ENCODE results near the gene ZNF304. TPM values are rescaled to one million over a fixed set of nuclear protein-coding genes. Genes with fewer than 3 reads are reported as not detected.

Gene ZNF304
- total and polyA plus RNA-seq, 10 donors = 2.9 to 16.7 (median 12.2) TPM

GRCh38 chr19:57376151-57376550 lies 25.1 kb downstream of the ZNF304 start:
- H3K4me3 ChIP-seq = no peak overlapping the region
- 92 to 97% (median 96%) methylated on average over 6 of the region's 6 CpGs for WGBS, 5 donors
- H3K9me3 ChIP-seq = peaks cover 13 to 87% (median 74%) of the 10 kb centered on the region in 8 donors
- no peak for TF ChIP-seq POLR2A (IDR thresholded peaks at IDR 0.05)
- no peak for TF ChIP-seq CTCF (IDR thresholded peaks at IDR 0.05 in 8 of 11, conservative IDR thresholded peaks at IDR 0.05 in 3 of 11)
- TF ChIP-seq POLR2AphosphoS5 (IDR thresholded peaks at IDR 0.05) = no peak
- peaks cover 11 to 80% (median 65%) of the 10 kb centered on the region in 6 donors for H3K36me3 ChIP-seq
- no peak for DNase-seq
- no peaks in the 10 kb centered on the region for H3K27me3 ChIP-seq (replicated peaks in 1 of 7)
- H3K4me1 ChIP-seq = no peaks in the 10 kb centered on the region
- H3K27ac ChIP-seq = no peak overlapping the region
- intact Hi-C loops (cut with DNase I; ENCODE audit: low total_unique reads) = no loop called here

GRCh38 chr19:57377498-57378146 lies 26.6 kb downstream of the ZNF304 start:
- WGBS, 5 donors = 96 to 98% (median 96%) methylated on average over 3 of the region's 3 CpGs
- Histone ChIP-seq H3K36me3 (peaks cover 11 to 66% (median 52%) of the 10 kb centered on the region in 6 donors), H3K4me1 (no peaks in the 10 kb centered on the region), H3K27me3 (replicated peaks in 1 of 7) (no peaks in the 10 kb centered on the region), H3K27ac (no peak overlapping the region), H3K9me3 (peaks cover 13 to 92% (median 75%) of the 10 kb centered on the region in 8 donors), H3K4me3 (no peak overlapping the region)
- DNase-seq = no peak
- intact Hi-C loops (cut with DNase I; ENCODE audit: low total_unique reads) = no loop called here
- TF ChIP-seq CTCF (IDR thresholded peaks at IDR 0.05 in 8 of 11, conservative IDR thresholded peaks at IDR 0.05 in 3 of 11) (no peak), POLR2A (IDR thresholded peaks at IDR 0.05) (no peak), POLR2AphosphoS5 (IDR thresholded peaks at IDR 0.05) (no peak)

- Histone ChIP-seq H3K27me3 (replicated peaks in 1 of 7) (no peaks in the 10 kb centered on the region), H3K4me3 (no peak overlapping the region), H3K36me3 (peaks cover 5 to 33% (median 22%) of the 10 kb centered on the region in 6 donors), H3K9me3 (peaks cover 11 to 62% (median 52%) of the 10 kb centered on the region in 8 donors), H3K27ac (no peak overlapping the region), H3K4me1 (no peaks in the 10 kb centered on the region)
- intact Hi-C loops (cut with DNase I; ENCODE audit: low total_unique reads) = no loop called here
- no peak for DNase-seq
- no peak for TF ChIP-seq CTCF (IDR thresholded peaks at IDR 0.05 in 8 of 11, conservative IDR thresholded peaks at IDR 0.05 in 3 of 11)
- no peak for TF ChIP-seq POLR2AphosphoS5 (IDR thresholded peaks at IDR 0.05)
- no peak for TF ChIP-seq POLR2A (IDR thresholded peaks at IDR 0.05)
Observed at GRCh38 chr19:57380923-57381322, 29.9 kb downstream of the ZNF304 start.

- Histone ChIP-seq H3K4me3 (no peak overlapping the region), H3K4me1 (no peaks in the 10 kb centered on the region), H3K36me3 (peaks cover under 1 to 12% (median 7%) of the 10 kb centered on the region in 6 donors), H3K9me3 (peaks cover 4 to 45% (median 32%) of the 10 kb centered on the region in 8 donors), H3K27me3 (replicated peaks in 1 of 7) (no peaks in the 10 kb centered on the region), H3K27ac (no peak overlapping the region)
- TF ChIP-seq CTCF (IDR thresholded peaks at IDR 0.05 in 8 of 11, conservative IDR thresholded peaks at IDR 0.05 in 3 of 11) = no peak
- DNase-seq = no peak
- intact Hi-C loops (cut with DNase I; ENCODE audit: low total_unique reads) = no loop called here
- 80 to 90% (median 87%) methylated on average over 7 of the region's 7 CpGs for WGBS, 5 donors
Observed at GRCh38 chr19:57382806-57383488, 31.9 kb downstream of the ZNF304 start.
